Measurements from ENCODE around the gene KRTAP9-9.
"Not testable (repeated sequence)": the region's sequence is repeated elsewhere in the genome, so short reads cannot be mapped to it uniquely, and the experiment has no call there.

The KRTAP9-9 gene

DNA sequence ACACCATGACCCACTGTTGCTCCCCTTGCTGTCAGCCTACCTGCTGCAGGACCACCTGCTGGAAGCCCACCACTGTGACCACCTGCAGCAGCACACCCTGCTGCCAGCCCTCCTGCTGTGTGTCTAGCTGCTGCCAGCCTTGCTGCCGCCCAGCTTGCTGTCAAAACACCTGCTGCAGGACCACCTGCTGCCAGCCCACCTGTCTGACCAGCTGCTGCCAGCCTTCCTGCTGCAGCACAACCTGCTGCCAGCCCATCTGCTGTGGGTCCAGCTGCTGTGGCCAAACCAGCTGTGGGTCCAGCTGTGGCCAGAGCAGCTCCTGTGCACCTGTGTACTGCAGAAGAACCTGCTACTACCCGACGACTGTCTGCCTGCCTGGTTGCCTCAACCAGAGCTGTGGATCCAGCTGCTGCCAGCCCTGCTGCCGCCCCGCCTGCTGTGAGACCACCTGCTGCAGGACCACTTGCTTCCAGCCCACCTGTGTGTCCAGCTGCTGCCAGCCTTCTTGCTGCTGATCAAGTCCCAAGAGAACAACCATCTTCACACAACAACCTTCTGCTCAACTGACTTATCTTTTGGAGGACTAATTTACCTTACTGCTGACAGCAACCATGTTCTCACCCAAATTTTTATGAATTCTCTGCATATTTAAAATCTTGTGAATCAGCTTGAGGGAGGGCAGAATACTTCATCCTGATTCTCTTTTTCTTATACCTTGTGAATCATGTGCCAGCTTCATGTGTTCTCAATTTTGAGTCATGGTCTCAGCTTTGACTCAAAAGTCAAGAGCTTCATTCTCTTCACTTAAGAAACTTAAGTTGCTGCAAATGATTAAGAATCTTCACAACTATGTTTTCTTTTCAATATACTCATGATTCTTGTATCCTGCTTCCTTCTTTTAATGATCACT, at the start of gene KRTAP9-9:
Gene KRTAP9-9, plus strand, starts transcription at position 4 of the 910 bp plus-strand sequence.
- in situ Hi-C loops (cut with HindIII; ENCODE audit: low sequenced_read_pairs); H3K4me3 ChIP-seq (ENCODE audit: low read depth, low read length); DNase-seq (ENCODE audit: low read depth): not testable (repeated sequence)

DNA sequence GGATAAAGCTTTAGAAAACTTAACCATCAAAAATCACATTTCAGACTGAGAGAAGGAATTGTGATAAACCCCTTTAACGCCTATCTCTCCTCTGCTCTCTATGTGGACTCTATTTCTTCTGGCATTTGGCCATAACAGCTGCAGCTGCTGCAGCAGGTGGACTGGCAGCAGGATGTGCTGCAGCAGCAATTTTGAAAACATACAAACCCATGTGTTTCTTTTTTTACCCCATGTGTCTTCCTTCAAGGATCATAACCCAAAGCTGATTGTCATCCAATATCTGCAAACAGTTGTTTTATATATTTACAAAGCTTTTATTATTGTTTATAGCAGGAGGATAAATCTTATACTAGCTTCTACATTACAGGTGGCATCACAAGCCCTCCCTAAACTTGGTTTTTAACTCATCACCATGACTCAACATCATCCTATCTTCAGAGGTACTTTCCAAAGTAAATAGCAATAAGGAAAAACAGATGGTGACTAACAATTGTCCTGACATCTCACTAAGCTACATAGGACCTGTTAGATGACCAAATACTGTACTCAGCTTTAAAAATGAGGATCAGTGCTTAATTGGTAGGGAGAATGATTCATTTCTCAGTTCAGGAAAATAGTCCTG, 43.2 kb upstream of the KRTAP9-9 start:
- no peak for DNase-seq (ENCODE audit: low read depth)
- in situ Hi-C loops (cut with HindIII; ENCODE audit: low sequenced_read_pairs): no loop called here
- TF ChIP-seq, protein P1, sequence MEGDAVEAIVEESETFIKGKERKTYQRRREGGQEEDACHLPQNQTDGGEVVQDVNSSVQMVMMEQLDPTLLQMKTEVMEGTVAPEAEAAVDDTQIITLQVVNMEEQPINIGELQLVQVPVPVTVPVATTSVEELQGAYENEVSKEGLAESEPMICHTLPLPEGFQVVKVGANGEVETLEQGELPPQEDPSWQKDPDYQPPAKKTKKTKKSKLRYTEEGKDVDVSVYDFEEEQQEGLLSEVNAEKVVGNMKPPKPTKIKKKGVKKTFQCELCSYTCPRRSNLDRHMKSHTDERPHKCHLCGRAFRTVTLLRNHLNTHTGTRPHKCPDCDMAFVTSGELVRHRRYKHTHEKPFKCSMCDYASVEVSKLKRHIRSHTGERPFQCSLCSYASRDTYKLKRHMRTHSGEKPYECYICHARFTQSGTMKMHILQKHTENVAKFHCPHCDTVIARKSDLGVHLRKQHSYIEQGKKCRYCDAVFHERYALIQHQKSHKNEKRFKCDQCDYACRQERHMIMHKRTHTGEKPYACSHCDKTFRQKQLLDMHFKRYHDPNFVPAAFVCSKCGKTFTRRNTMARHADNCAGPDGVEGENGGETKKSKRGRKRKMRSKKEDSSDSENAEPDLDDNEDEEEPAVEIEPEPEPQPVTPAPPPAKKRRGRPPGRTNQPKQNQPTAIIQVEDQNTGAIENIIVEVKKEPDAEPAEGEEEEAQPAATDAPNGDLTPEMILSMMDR (IDR thresholded peaks at IDR 0.05; ENCODE audit: low read depth, low read length, missing control alignments): no peak
- H3K4me3 ChIP-seq (ENCODE audit: low read depth, low read length): no peak overlapping the region

DNA sequence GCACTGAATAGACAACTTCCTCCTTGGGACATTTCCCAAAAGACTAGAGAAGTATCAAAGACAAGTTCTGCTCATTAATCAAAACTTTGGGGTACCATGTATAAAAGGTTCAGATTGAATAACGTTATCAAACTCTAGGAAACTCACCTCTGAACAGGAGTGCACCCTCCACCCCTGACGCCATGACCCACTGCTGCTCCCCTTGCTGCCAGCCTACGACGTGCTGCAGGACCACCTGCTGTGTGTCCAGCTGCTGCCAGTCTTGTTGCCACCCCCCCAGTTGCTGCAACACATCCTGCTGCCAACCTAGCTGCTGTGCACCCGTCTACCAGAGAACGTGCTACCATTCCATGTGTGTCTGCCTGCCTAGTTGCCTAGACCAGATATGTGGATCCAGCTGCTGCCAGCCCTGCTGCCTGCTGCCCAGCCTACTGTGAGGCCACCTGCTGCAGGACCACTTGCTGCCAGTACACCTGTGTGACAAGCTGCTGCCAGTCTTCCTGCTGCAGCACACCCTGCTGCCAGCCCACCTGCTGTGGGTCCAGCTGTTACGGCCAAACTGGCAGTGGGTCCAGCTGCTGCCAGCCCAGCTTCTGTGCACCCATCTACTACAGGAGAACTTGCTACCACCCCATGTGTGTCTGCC, 42.5 kb upstream of the KRTAP9-9 start:
- in situ Hi-C loops (cut with HindIII; ENCODE audit: low sequenced_read_pairs): no loop called here
- TF ChIP-seq, protein P1 (IDR thresholded peaks at IDR 0.05; ENCODE audit: low read depth, low read length, missing control alignments): no peak
- no peak for DNase-seq (ENCODE audit: low read depth)
- no peak overlapping the region for H3K4me3 ChIP-seq (ENCODE audit: low read depth, low read length)

- TF ChIP-seq, protein P1 (IDR thresholded peaks at IDR 0.05; ENCODE audit: low read depth, low read length, missing control alignments): no peak
- in situ Hi-C loops (cut with HindIII; ENCODE audit: low sequenced_read_pairs): no loop called here
- no peak for DNase-seq (ENCODE audit: low read depth)
- no peak overlapping the region for H3K4me3 ChIP-seq (ENCODE audit: low read depth, low read length)
These were observed 39.5 kb upstream of the KRTAP9-9 start for GRCh38 chr17:41215681-41216080.

GRCh38 chr17:41223821-41224220, 31.4 kb upstream of the KRTAP9-9 start:
- DNase-seq (ENCODE audit: low read depth): no peak
- no peak overlapping the region for H3K4me3 ChIP-seq (ENCODE audit: low read depth, low read length)
- in situ Hi-C loops (cut with HindIII; ENCODE audit: low sequenced_read_pairs): no loop called here
- TF ChIP-seq, protein P1 (IDR thresholded peaks at IDR 0.05; ENCODE audit: low read depth, low read length, missing control alignments): no peak

DNA sequence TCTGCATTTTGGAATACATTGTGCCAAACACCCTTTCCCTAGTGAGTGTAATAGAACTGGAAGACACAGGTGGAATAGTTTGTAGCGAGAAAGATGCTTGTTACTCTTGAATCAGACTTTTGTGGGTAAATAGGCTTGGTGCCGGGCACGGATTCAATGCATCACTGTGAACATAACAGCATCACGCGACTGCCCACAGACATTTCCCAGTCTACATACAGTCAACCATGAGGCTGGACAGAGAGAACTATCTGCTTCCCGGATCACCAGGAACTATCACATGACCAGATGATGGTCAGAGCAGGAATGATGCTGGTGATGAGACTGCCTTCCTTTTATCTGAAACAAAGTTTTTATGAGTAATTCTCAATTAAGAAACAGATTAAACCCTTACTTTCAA, 29.1 kb upstream of the KRTAP9-9 start:
- TF ChIP-seq, protein P1 (IDR thresholded peaks at IDR 0.05; ENCODE audit: low read depth, low read length, missing control alignments): no peak
- no peak for DNase-seq (ENCODE audit: low read depth)
- in situ Hi-C loops (cut with HindIII; ENCODE audit: low sequenced_read_pairs): no loop called here
- no peak overlapping the region for H3K4me3 ChIP-seq (ENCODE audit: low read depth, low read length)

DNA sequence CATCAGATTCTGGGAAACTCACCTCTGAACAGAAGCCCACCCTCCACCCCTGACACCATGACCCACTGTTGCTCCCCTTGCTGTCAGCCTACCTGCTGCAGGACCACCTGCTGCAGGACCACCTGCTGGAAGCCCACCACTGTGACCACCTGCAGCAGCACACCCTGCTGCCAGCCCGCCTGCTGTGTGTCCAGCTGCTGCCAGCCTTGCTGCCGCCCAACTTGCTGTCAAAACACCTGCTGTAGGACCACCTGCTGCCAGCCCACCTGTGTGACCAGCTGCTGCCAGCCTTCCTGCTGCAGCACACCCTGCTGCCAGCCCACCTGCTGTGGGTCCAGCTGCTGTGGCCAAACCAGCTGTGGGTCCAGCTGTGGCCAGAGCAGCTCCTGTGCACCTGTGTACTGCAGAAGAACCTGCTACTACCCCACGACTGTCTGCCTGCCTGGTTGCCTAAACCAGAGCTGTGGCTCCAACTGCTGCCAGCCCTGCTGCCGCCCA, 28.5 kb upstream of the KRTAP9-9 start, which contains the start of gene KRTAP9-2:
Gene KRTAP9-2, plus strand, starts transcription at position 51 of the 498 bp plus-strand sequence. Its CDS starts 7 bp downstream, at position 58.
- H3K4me3 ChIP-seq (ENCODE audit: low read depth, low read length); DNase-seq (ENCODE audit: low read depth); in situ Hi-C loops (cut with HindIII; ENCODE audit: low sequenced_read_pairs): not testable (repeated sequence)

Measured in astrocyte of the cerebellum (primary cell).